OCI-LY1 (cell line): ENCODE measurements around the gene NTRK3.

ENCODE experiments used
- H2AFZ ChIP-seq: fragments of 200-600 bp; sonication (generic), shearing (Covaris generic); 2 replicates; pipeline ENCODE4 v1.6.0; 2014; ENCODE audit warnings: antibody characterized with exemption, mild to moderate bottlenecking, low read length
- H3F3A ChIP-seq: fragments of 200-600 bp; sonication (generic), shearing (Covaris generic); 2 replicates; pipeline ENCODE4 v1.6.0; 2014; ENCODE audit warnings: mild to moderate bottlenecking, antibody characterized with exemption, low read length, moderate library complexity; ENCODE audit not compliant: insufficient read depth
- H3K27ac ChIP-seq: fragments of 200-600 bp; sonication (generic); 2 replicates; pipeline ENCODE4 v1.5.1; 2014; ENCODE audit warnings: low read length, mixed run types, mild to moderate bottlenecking, low read depth; ENCODE audit not compliant: poor library complexity, severe bottlenecking
- H3K27me3 ChIP-seq: fragments of 200-600 bp; sonication (generic); 2 replicates; pipeline ENCODE4 v1.6.0; 2014; ENCODE audit warnings: antibody characterized with exemption, mild to moderate bottlenecking, low read length, moderate library complexity; ENCODE audit not compliant: insufficient read depth
- H3K36me3 ChIP-seq: fragments of 200-600 bp; sonication (generic); 2 replicates; pipeline ENCODE4 v1.6.1; 2014; ENCODE audit warnings: mild to moderate bottlenecking, antibody characterized with exemption, low read length, moderate library complexity, mixed read lengths; ENCODE audit not compliant: insufficient read depth
- H3K4me1 ChIP-seq: fragments of 200-600 bp; sonication (generic); 2 replicates; pipeline ENCODE4 v1.5.1; 2014; ENCODE audit warnings: mild to moderate bottlenecking, low read length, moderate library complexity; ENCODE audit not compliant: insufficient read depth, severe bottlenecking
- H3K4me2 ChIP-seq: fragments of 200-600 bp; sonication (generic), shearing (Covaris generic); 2 replicates; pipeline ENCODE4 v1.6.1; 2014; ENCODE audit warnings: low read length
- H3K4me3 ChIP-seq: fragments of 200-600 bp; sonication (generic); 2 replicates; pipeline ENCODE4 v1.5.1; 2014; ENCODE audit warnings: low read length, low read depth, mild to moderate bottlenecking, mixed read lengths; ENCODE audit not compliant: poor library complexity, severe bottlenecking
- H3K79me2 ChIP-seq: fragments of 200-600 bp; shearing (Covaris generic); 2 replicates; pipeline ENCODE4 v1.6.1; 2016; ENCODE audit warnings: mixed run types, low read length, mixed read lengths; ENCODE audit not compliant: insufficient read depth
- H3K9ac ChIP-seq: fragments of 200-600 bp; sonication (generic), shearing (Covaris generic); 2 replicates; pipeline ENCODE4 v1.6.1; 2014; ENCODE audit warnings: mild to moderate bottlenecking, low read length, mixed read lengths
- H3K9me2 ChIP-seq: fragments of 200-600 bp; sonication (generic), shearing (Covaris generic); 2 replicates; pipeline ENCODE4 v1.6.1; 2014; ENCODE audit warnings: low read depth, mild to moderate bottlenecking, low read length, mixed read lengths
- H3K9me3 ChIP-seq: fragments of 200-600 bp; shearing (Covaris generic); 2 replicates; pipeline ENCODE4 v1.6.1; 2014; ENCODE audit warnings: low read length, mixed read lengths
- H4K20me1 ChIP-seq: fragments of 200-600 bp; sonication (generic), shearing (Covaris generic); 2 replicates; pipeline ENCODE4 v1.6.0; 2016; ENCODE audit warnings: mild to moderate bottlenecking, low read length; ENCODE audit not compliant: insufficient read depth
- EZH2 ChIP-seq: fragments of 200-600 bp; sonication (generic), shearing (Covaris generic); IDR thresholded peaks from 2 replicates; pipeline ENCODE4 v1.8.0; 2017; ENCODE audit warnings: borderline replicate concordance, mixed run types, mild to moderate bottlenecking, antibody characterized with exemption, low read length, moderate library complexity, mixed read lengths
- TF ChIP-seq, protein P1 (sequence below): fragments of 200-600 bp; sonication (generic), shearing (Covaris generic); IDR thresholded peaks from 2 replicates; pipeline ENCODE4 v1.5.1; 2017; ENCODE audit warnings: mild to moderate bottlenecking, antibody characterized with exemption, low read length, moderate library complexity, mixed read lengths

Gene NTRK3

GRCh38 chr15:88077296-88078020 is 179.1 kb downstream of the NTRK3 start:
- Histone ChIP-seq H3K4me3 (no peak overlapping the region), H3K4me2 (no peak overlapping the region), H3K9ac (no peak overlapping the region), H3K4me1 (no peaks in the 10 kb centered on the region), H3K36me3 (no peaks in the 10 kb centered on the region), H3K27ac (no peak overlapping the region), H3K9me3 (no peaks in the 10 kb centered on the region), H3F3A (no peaks in the 10 kb centered on the region), H3K9me2 (no peaks in the 10 kb centered on the region), H2AFZ (no peak overlapping the region), H3K27me3 (no peaks in the 10 kb centered on the region), H3K79me2 (no peaks in the 10 kb centered on the region), H4K20me1 (no peaks in the 10 kb centered on the region)
- TF ChIP-seq EZH2, result no peak

DNA sequence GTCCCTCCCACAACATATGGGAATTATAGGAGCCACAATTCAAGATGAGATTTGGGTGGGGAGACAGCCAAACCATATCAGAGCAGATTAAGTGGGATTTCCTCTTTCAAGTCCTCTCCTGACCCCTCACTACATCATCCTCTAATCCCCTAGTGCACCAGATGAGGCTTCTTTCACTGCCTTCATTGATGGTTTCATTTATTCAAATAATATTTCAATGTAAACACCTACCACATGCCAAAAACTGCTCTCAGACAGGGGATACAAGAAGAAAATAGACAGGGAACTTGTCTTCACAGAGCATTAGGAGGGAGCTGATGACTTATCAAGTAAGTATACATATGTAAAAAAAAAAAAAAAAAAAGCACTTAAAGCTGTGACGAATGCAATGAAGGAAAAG is 180.2 kb downstream of the NTRK3 start:
- no peaks in the 10 kb centered on the region for H3K27me3 ChIP-seq
- no peaks in the 10 kb centered on the region for H3K9me2 ChIP-seq
- H3K9ac ChIP-seq, result no peak overlapping the region
- H4K20me1 ChIP-seq, result no peaks in the 10 kb centered on the region
- H3K36me3 ChIP-seq, result no peaks in the 10 kb centered on the region
- H2AFZ ChIP-seq, result no peak overlapping the region
- H3K79me2 ChIP-seq, result no peaks in the 10 kb centered on the region
- TF ChIP-seq, protein P1, sequence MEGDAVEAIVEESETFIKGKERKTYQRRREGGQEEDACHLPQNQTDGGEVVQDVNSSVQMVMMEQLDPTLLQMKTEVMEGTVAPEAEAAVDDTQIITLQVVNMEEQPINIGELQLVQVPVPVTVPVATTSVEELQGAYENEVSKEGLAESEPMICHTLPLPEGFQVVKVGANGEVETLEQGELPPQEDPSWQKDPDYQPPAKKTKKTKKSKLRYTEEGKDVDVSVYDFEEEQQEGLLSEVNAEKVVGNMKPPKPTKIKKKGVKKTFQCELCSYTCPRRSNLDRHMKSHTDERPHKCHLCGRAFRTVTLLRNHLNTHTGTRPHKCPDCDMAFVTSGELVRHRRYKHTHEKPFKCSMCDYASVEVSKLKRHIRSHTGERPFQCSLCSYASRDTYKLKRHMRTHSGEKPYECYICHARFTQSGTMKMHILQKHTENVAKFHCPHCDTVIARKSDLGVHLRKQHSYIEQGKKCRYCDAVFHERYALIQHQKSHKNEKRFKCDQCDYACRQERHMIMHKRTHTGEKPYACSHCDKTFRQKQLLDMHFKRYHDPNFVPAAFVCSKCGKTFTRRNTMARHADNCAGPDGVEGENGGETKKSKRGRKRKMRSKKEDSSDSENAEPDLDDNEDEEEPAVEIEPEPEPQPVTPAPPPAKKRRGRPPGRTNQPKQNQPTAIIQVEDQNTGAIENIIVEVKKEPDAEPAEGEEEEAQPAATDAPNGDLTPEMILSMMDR, result no peak
- no peak for TF ChIP-seq EZH2
- H3K4me2 ChIP-seq, result no peak overlapping the region
- H3F3A ChIP-seq, result no peaks in the 10 kb centered on the region
- no peaks in the 10 kb centered on the region for H3K4me1 ChIP-seq
- H3K9me3 ChIP-seq, result no peaks in the 10 kb centered on the region
- no peak overlapping the region for H3K4me3 ChIP-seq
- no peak overlapping the region for H3K27ac ChIP-seq

GRCh38 chr15:88075102-88075501 is 181.4 kb downstream of the NTRK3 start:
- no peak overlapping the region for H3K4me2 ChIP-seq
- H3F3A ChIP-seq, result no peaks in the 10 kb centered on the region
- no peaks in the 10 kb centered on the region for H3K79me2 ChIP-seq
- no peaks in the 10 kb centered on the region for H3K36me3 ChIP-seq
- no peaks in the 10 kb centered on the region for H3K9me3 ChIP-seq
- H4K20me1 ChIP-seq, result no peaks in the 10 kb centered on the region
- TF ChIP-seq, protein P1, result no peak
- TF ChIP-seq EZH2, result no peak
- H3K4me3 ChIP-seq, result no peak overlapping the region
- H3K9ac ChIP-seq, result no peak overlapping the region
- no peak overlapping the region for H2AFZ ChIP-seq
- H3K4me1 ChIP-seq, result no peaks in the 10 kb centered on the region
- no peaks in the 10 kb centered on the region for H3K9me2 ChIP-seq
- H3K27me3 ChIP-seq, result no peaks in the 10 kb centered on the region
- H3K27ac ChIP-seq, result no peak overlapping the region

DNA sequence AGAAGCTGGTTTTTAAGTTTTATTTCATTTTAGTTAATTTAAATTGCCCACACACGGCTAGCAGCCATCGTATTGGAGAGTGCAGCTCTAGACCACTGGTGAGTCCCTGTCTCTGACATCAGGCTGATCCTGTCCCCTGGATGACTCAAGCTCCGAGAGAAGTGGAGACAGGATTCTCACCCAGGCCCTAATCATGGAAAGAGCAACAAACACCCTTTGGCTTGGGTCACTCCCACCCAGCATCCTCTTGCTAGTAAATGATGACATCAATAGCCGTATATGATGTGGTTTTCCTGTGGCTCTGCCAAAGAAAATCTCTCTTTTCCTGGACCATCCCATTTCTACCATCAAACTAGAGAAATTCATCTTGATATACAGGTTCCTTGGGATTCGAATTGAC is 182.2 kb downstream of the NTRK3 start:
- Histone ChIP-seq H3K9me3 (no peaks in the 10 kb centered on the region), H3K27me3 (no peaks in the 10 kb centered on the region), H3K9ac (no peak overlapping the region), H3K36me3 (no peaks in the 10 kb centered on the region), H3K4me1 (no peaks in the 10 kb centered on the region), H3K9me2 (no peaks in the 10 kb centered on the region), H3F3A (no peaks in the 10 kb centered on the region), H3K79me2 (no peaks in the 10 kb centered on the region), H4K20me1 (no peaks in the 10 kb centered on the region), H2AFZ (no peak overlapping the region), H3K4me3 (no peak overlapping the region), H3K27ac (no peak overlapping the region), H3K4me2 (no peak overlapping the region)
- TF ChIP-seq, protein P1, result no peak
- TF ChIP-seq EZH2, result no peak
